HG02981 (cell line): Measurements from ENCODE around the gene OLFML2A.
A peak's percentile ranks its signal among the peaks of the same experiment; 100 is the strongest.

Source experiments
- ATAC-seq: cut with Tn5 transposase; IDR thresholded peaks from one replicate; pipeline ENCODE4 v1.9.1; 2021; ENCODE audit warnings: mild to moderate bottlenecking, moderate library complexity; ENCODE audit not compliant: unreplicated experiment

The OLFML2A gene

GRCh38 chr9:124852121-124852828 lies 75.3 kb downstream of the OLFML2A start:
- ATAC-seq = no peak

- peak; percentile 76 for ATAC-seq
Observed at GRCh38 chr9:124852829-124853531, 76.0 kb downstream of the OLFML2A start, which contains the start of gene WDR38. TSS of gene WDR38 (plus strand) at chr9:124853460. CDS start at chr9:124853532, 72 bp downstream.

- no peak for ATAC-seq
Observed at GRCh38 chr9:124853605-124854143, 76.7 kb downstream of the OLFML2A start.

- no peak for ATAC-seq
Observed at GRCh38 chr9:124854161-124854560, 77.2 kb downstream of the OLFML2A start.

- no peak for ATAC-seq
Observed at GRCh38 chr9:124854822-124855221, 77.9 kb downstream of the OLFML2A start.

- ATAC-seq = no peak
Observed at GRCh38 chr9:124855566-124855943, 78.6 kb downstream of the OLFML2A start.

- no peak for ATAC-seq
Observed at GRCh38 chr9:124855944-124856765, 79.2 kb downstream of the OLFML2A start.

- no peak for ATAC-seq
Observed at GRCh38 chr9:124857533-124858162, 80.7 kb downstream of the OLFML2A start.

GRCh38 chr9:124858330-124859046 lies 81.6 kb downstream of the OLFML2A start:
- ATAC-seq = no peak

- no peak for ATAC-seq
Observed at GRCh38 chr9:124859803-124860581, 83.1 kb downstream of the OLFML2A start.

- no peak for ATAC-seq
Observed at GRCh38 chr9:124860582-124861341, 83.8 kb downstream of the OLFML2A start.

- peak; percentile 92 for ATAC-seq
Observed at GRCh38 chr9:124861342-124862229, 84.7 kb downstream of the OLFML2A start, which contains the start of the genes ARPC5L and RPL35. TSS of gene ARPC5L (plus strand) at chr9:124862130. CDS start at chr9:124869291, 7,161 bp downstream. TSS of gene RPL35 (minus strand) at chr9:124861957. CDS start at chr9:124861912, 45 bp downstream.

- ATAC-seq = no peak
Observed at GRCh38 chr9:124863371-124863871, 86.5 kb downstream of the OLFML2A start.
